Stomach (tissue), 9 donors: ENCODE results near the gene CDCA5. TPM values are rescaled to one million over a fixed set of nuclear protein-coding genes. Genes with fewer than 3 reads are reported as not detected.

ENCODE experiments used
- DNase-seq, 2 donors: peaks; one replicate each; pipeline versions ENCODE4 v3.0.0 to v3.0.0-alpha.2; 2013 to 2019
- H3K27ac ChIP-seq, 5 donors: fragments of 200-600 bp in 4 of 5; sonication (generic) in 4 of 5; one replicate each; pipeline ENCODE4 v1.5.1; 2013 to 2019; ENCODE audit warnings: mild to moderate bottlenecking in 1 of 5, moderate library complexity in 1 of 5
- H3K27me3 ChIP-seq, 3 donors: fragments of 200-600 bp; sonication (generic); one replicate each; pipeline ENCODE4 v1.5.1; 2017 to 2019; ENCODE audit warnings: mixed run types in 1 of 3
- H3K36me3 ChIP-seq, 4 donors: fragments of 200-600 bp; sonication (generic); 1 replicate in 3 of 4; 2 replicates in 1 of 4; pipeline ENCODE4 v1.5.1; 2016 to 2019
- H3K4me1 ChIP-seq, 4 donors: fragments of 200-600 bp; sonication (generic); one replicate each; pipeline ENCODE4 v1.5.1; 2016 to 2019
- H3K4me3 ChIP-seq, 4 donors: fragments of 200-600 bp; sonication (generic) in 3 of 4; one replicate each; pipeline ENCODE4 v1.5.1; 2016 to 2019; ENCODE audit warnings: mild to moderate bottlenecking in 1 of 4
- H3K9me3 ChIP-seq, 4 donors: fragments of 200-600 bp; sonication (generic); one replicate each; pipeline ENCODE4 v1.5.1; 2016 to 2019
- CTCF ChIP-seq, 7 experiments: fragments of 450-650 bp in 4 of 7; fragments of 200-600 bp in 3 of 7; sonication (generic) in 3 of 7; IDR thresholded peaks; one replicate each; pipeline ENCODE4 v1.5.1; 2016 to 2019; ENCODE audit warnings: antibody characterized with exemption in 7 of 7, control low read depth in 2 of 7, mild to moderate bottlenecking in 1 of 7
- EP300 ChIP-seq: sonication (generic); formaldehyde crosslinking; IDR thresholded peaks from one replicate; pipeline ENCODE4 v1.6.1; 2017; ENCODE audit warnings: antibody characterized with exemption
- POLR2A ChIP-seq, 4 donors: fragments of 450-650 bp; IDR thresholded peaks; one replicate each; pipeline ENCODE4 v1.6.1; 2016; ENCODE audit warnings: antibody characterized with exemption in 4 of 4, control low read depth in 2 of 4, mild to moderate bottlenecking in 1 of 4, moderate library complexity in 1 of 4
- POLR2AphosphoS5 ChIP-seq, 3 donors: sonication (generic); formaldehyde crosslinking; IDR thresholded peaks; one replicate each; pipeline ENCODE4 v1.6.1; 2016; ENCODE audit warnings: antibody characterized with exemption in 3 of 3
- WGBS, 5 donors: extraction: QIAGEN DNeasy Blood & Tissue Kit in 3 of 5; methylation state at CpG; one replicate each; pipeline versions ENCODE4 v1.1.5 to v1.1.7; 2013 to 2018; 5-methylcytosine and 5-hydroxymethylcytosine counted together
- intact Hi-C: fragments of 100-400 bp; cut with DNase I; formaldehyde crosslinking; loops from one replicate; pipeline ENCODE4 v1.15.1; 2023; ENCODE audit warnings: low total_unique reads
- polyA plus RNA-seq, 3 donors: library from polyadenylated mRNA; stranded (reverse); fragments of 200-250 nt; gene quantifications; one replicate each; pipeline ENCODE4 v1.2.3, GENCODE V29; 2013
- total RNA-seq, 5 donors: library from RNA; depleted of rRNA; stranded (reverse); fragments of >200 nt; gene quantifications; one replicate each; pipeline versions ENCODE4 v1.1.0 to v1.2.3, GENCODE V29; 2014 to 2016
- donor health status: healthy with polysubstance abuse.
- donor health status: Bipolar disorder and iron deficiency.
- donor health status: healthy.

CDCA5 gene
- total and polyA plus RNA-seq, 8 donors, result 1.4 to 9.1 (median 3.1) TPM

GRCh38 chr11:65112546-65113360 lies 28.9 kb upstream of the CDCA5 start:
- Histone ChIP-seq H3K4me3 (peak overlapping the region; percentile 55 to 57 (median 57)), H3K27me3 (peaks cover 0 to 4% (median 0%) of the 10 kb centered on the region in 3 donors), H3K4me1 (peaks cover 46 to 76% (median 69%) of the 10 kb centered on the region in 4 donors), H3K36me3 (peaks cover 21 to 34% (median 29%) of the 10 kb centered on the region in 4 donors), H3K27ac (peak overlapping the region; percentile 71 to 84 (median 76)), H3K9me3 (no peaks in the 10 kb centered on the region)
- TF ChIP-seq POLR2AphosphoS5 (IDR thresholded peaks at IDR 0.05) (peak in 2 of 3 donors; percentile 40 to 73), EP300 (no peak), CTCF (IDR thresholded peaks at IDR 0.05) (peak in 5 of 7 experiments; percentile 44 to 95 (median 85)), POLR2A (IDR thresholded peaks at IDR 0.05) (no peak)
- intact Hi-C loops, result no loop called here
- DNase-seq, result peak; percentile 75 to 89
- 1 to 3% (median 1%) methylated on average over 15 to 57 of the region's 57 CpGs for WGBS, 5 donors

- H3K4me3 ChIP-seq, result peak within 1 kb of the TSS; percentile 55 to 57 (median 57)
- H3K4me1 ChIP-seq, result peaks cover 45 to 75% (median 69%) of the 10 kb centered on the region in 4 donors
- peaks cover 24 to 42% (median 37%) of the 10 kb centered on the region in 4 donors for H3K36me3 ChIP-seq
- intact Hi-C loops, result no loop called here
- TF ChIP-seq EP300 (no peak), POLR2AphosphoS5 (IDR thresholded peaks at IDR 0.05) (peak; percentile 66 to 97 (median 97)), POLR2A (IDR thresholded peaks at IDR 0.05) (peak in 2 of 4 donors; percentile 62 to 65), CTCF (IDR thresholded peaks at IDR 0.05) (peak in 1 of 7 experiments; percentile 14)
- 1 to 2% (median 1%) methylated on average over 33 to 64 of the region's 64 CpGs for WGBS, 5 donors
- peak; percentile 98 for DNase-seq
- H3K9me3 ChIP-seq, result no peaks in the 10 kb centered on the region
- peaks cover 0 to 4% (median 0%) of the 10 kb centered on the region in 3 donors for H3K27me3 ChIP-seq
- H3K27ac ChIP-seq, result peak within 1 kb of the TSS; percentile 71 to 84 (median 76)
These were observed 28.1 kb upstream of the CDCA5 start, which contains the start of gene TM7SF2 for GRCh38 chr11:65111744-65112545. TM7SF2 (plus strand) TSS chr11:65111872; CDS start chr11:65112016, 144 bp downstream.

- no peak for TF ChIP-seq POLR2A (IDR thresholded peaks at IDR 0.05)
- TF ChIP-seq CTCF (IDR thresholded peaks at IDR 0.05), result peak in 1 of 7 experiments; percentile 12
- H3K4me1 ChIP-seq, result peaks cover 38 to 68% (median 62%) of the 10 kb centered on the region in 4 donors
- intact Hi-C loops, result no loop called here
- H3K4me3 ChIP-seq, result peak overlapping the region; percentile 55 to 57 (median 57)
- WGBS, 5 donors, result 45 to 81% (median 61%) methylated on average over 15 to 31 of the region's 31 CpGs
- no peak for DNase-seq
- peaks cover 24 to 40% (median 38%) of the 10 kb centered on the region in 4 donors for H3K36me3 ChIP-seq
- no peaks in the 10 kb centered on the region for H3K9me3 ChIP-seq
- H3K27ac ChIP-seq, result peak overlapping the region; percentile 42 to 84 (median 74)
- peaks cover 0 to 4% (median 0%) of the 10 kb centered on the region in 3 donors for H3K27me3 ChIP-seq
These were observed 27.4 kb upstream of the CDCA5 start for GRCh38 chr11:65111159-65111743.
